Muscle of arm (tissue), 12 donors: Measurements from ENCODE around the gene PXN. TPM values are rescaled to one million over a fixed set of nuclear protein-coding genes. Genes with fewer than 3 reads are reported as not detected.
"Not testable (repeated sequence)": the region's sequence is repeated elsewhere in the genome, so short reads cannot be mapped to it uniquely, and the experiment has no call there.

Source experiments
- DNase-seq: peaks from one replicate; pipeline ENCODE4 v3.0.0-alpha.2; 2013
- polyA plus RNA-seq, 12 donors: library from polyadenylated mRNA; unstranded; fragments of 120-200 nt; gene quantifications; one replicate each; pipeline ENCODE4 v1.2.1, GENCODE V29; 2013; ENCODE audit not compliant: insufficient read length in 12 of 12

Gene PXN
- polyA plus RNA-seq, 12 donors = 99.4 to 450 (median 171) TPM

DNA sequence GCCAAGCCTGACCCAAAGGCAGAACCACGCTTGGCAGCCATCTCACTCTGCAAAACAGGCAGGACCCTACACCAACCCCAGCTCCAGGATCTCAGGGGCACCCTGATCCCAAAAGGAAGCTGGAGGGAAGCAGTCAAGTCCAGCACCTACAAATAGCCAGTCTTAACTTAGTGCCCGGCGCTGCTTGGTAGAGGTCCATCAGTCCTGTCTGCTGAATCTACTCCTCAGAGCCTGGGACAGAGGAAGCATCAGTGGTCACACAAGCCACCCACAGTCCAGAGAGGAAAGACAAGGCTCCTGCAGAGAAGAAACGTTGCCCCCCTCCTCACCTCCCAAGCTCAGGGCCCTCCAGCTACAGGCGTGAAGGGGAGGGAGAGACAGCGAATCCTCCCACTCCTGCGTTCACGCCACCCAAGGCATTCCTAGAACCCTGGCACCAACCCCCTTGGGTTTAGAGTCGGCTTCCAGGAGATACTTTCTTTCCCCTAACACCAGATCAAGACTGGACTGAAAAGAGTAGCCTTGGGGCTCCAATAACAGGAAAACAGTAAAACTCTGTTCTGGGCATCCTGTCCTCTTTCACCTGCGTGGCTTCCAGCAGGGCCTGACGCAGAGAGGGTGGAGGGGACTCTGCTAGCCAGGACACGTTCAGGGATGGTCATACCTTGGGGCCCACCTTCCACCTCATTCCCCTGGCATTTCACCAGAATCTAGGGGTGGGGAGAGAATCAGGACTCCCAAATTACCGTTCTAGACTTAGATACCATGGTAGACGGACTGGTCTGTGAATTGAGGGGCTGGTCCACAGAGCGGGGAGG, 1.2 kb downstream of the PXN start:
- DNase-seq = no peak

DNA sequence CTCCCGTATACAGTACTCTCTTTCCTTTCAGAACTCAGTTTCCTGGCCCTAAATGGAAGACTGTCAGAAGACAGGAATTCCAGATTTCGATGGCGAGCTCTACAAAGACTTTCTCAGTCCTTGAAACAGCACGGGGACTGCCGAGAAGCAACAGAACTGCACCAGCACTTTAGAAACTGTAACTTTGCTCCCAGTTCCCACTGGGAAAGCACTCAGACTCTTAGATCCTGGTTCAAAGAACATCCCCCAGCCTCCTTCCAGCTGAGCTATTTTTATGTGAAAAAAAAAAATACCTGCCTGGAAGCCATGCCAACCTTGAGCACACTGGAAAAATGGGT, 1.8 kb downstream of the PXN start:
- DNase-seq = no peak

DNA sequence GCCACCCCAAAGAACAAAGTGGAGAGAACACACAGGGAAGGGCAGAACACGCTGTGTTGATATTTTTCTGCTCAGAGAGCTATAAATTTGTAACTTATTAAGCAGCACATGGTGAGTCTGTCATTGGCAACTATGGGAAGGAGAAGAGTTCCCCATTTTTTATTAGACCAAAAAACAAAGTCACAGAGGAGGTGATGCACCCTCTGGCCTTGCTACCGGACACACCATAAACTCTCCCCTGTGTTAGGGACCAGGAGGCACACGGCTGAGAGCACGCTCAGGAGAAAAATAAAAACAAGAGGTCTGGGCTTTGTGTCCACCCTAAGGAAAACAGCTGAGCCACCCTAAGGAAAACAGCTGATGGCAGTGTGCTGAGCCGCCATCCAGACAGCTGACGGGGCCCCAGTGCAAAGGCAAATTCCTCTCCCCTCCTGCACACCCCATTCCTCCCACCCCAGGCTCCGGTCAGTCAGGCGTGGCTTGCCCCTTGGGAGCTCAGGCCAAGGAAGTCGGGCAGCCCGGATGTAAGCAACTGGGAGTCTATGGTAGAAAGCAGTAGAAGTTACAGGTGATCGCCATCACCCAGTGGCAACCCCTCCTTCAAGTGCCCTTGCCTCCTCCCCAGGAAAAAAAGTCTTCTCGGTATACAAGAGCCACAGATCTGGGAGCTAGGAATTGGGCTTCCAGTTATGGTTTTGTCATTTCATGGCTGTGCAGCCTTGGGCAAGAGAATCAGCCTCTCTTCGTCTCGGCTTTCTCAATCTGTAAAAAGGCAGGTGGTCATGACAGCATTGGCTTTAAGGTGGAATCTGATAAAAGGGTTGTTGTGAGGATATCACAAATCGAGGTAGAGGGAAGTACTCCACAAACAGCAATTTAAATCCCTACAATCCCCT, 2.4 kb downstream of the PXN start:
- DNase-seq = no peak

GRCh38 chr12:120261951-120262851, 3.3 kb downstream of the PXN start:
- DNase-seq = no peak

DNA sequence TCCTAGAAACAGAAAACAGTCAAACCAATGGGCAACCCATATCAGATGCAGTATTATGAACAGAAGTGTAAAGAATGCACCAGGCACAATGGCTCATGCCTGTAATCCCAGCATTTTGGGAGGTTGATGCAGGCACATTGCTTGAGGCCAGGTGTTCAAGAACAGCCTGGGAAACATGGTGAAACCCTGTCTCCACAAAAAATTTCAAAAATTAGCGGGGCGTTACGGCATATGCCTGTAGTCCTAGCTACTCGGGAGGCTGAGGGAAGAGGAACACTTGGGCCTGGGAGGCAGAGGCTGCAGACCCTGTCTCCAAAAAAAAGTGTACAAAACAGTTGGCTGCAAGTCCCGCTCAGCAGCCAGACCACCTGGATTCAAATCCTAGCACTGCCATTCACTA, 4.9 kb downstream of the PXN start:
- DNase-seq = no peak

- DNase-seq = no peak
Observed at GRCh38 chr12:120259418-120260202, 5.9 kb downstream of the PXN start.

- no peak for DNase-seq
Observed at GRCh38 chr12:120258323-120258896, 7.1 kb downstream of the PXN start.

DNA sequence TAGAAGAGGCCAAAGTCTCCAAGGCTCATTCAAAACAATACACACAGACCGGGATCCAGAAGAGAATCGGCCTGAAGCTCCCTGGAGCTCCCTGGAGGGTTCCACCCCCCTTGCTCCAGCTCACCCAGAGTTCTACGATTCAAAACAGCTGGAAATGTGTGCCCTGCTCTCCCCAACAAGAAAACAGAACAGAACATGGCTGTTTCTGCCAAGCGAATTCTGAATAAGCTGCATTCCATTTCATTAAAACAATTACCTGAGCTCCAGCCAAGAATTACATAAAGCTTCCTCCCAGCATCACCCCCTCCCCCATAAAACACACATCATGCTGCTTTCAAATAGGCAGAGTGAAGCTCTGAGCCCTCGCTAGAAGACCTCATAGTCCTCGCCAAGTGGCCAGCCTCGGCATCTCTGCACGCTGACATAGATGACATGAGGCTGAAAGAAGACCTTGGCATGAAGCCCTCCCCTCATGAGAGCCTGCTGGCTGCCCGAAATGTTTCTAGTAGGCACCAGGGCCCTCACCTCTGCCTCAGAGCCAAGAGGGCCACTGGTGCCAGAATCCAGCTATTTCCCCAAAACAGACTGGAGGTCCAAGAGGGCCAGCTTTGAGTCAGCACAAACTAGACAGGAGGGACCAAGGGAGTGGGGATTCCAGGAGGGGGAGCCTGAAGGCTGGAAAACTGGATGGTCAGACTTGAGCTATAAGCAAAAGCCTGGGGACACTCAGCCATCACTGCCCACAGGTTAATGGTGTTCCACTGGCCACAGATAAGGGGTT, 8.3 kb downstream of the PXN start:
- peak; percentile 89 for DNase-seq

- DNase-seq = no peak
Observed at GRCh38 chr12:120254809-120255208, 10.7 kb downstream of the PXN start.

DNA sequence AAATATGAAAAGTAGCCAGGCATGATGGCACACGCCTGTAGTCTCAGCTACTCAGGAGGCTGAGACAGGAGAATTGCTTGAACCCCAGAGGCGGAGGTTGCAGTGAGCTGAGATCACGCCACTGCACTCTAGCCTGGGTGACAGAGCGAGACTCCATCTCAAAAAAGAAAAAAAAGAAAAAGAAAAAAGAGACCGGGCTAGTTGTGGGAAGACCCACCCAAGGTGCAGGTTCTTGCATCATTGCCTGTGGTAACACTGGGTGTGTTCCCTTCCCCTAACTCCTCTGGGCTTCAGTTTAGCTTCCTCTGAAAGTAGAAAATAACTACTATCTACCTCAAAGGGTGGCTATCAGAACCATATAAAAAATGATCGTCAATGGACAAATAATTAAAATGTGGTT, 12.2 kb downstream of the PXN start:
- DNase-seq = not testable (repeated sequence)

GRCh38 chr12:120252071-120252906, 13.2 kb downstream of the PXN start:
- no peak for DNase-seq

DNA sequence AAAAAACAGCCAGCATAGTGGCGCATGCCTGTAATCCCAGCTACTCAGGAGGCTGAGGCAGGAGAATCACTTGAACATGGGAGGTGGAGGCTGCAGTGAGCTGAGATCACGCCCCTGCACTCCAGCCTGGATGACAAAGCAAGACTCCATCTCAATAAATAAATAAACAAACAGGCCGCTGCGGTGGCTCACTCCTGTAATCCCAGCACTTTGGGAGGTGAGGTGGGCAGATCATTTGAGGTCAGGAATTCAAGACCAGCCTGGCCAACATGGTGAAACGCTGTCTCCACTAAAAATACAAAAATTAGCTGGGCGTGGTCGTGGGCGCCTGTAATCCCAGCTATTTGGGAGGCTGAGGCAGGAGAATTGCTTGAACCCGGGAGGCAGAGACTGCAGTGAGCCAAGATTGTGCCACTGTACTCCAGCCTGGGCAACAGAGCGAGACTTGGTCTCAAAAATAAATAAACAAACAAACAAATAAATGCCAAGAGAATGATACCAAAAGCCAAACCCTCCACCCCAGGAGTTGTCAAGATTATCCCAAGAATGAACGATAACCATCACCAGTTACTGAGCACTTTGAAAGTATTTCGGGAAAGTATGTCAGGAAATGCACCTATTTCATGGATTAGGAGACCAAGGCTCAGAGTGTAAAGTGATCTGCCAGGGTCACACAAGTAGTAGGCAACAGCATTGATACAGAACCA, 14.0 kb downstream of the PXN start:
- not testable (repeated sequence) for DNase-seq

DNA sequence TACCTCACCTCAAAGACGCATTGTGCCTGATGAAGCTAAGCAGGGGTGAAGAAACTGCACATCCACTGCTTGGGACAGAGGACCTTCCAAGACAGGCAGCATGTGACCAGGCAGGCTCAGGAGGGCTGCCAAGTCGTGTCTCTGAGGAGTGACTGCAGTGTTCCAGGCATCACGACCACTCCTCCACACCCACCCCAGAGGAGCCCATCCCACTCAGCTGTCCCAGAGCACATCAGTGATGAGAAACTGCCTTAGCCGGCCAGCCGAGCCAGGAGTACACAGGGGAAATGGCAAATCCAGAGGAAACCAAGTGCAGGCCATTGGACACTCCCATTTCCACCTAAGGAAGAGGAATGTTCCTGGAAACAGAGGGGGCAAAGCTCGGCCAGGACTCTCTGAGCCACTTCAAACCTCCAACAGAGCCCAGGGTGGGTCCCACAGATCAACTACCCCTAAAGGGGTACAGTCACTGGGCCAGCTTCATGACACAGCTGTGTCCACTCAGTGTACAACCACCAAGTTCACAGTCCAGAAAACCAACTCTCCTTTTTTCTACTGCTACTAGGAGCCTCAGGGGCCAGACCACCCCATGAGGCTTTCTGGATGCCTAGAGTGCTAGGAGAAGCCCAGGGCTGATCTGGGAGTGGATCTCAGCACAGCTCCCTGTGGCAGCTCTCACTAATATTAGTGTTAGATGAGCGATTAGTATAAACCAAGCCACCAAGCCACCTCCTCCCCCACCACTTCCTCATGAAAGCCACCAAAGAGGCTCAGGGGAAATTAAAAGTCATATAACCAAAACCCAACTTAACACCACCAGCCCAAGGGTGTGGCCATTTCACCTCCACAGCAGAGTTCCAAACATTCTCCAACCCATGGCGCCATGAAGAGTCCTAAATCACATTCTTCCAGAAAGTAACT, 15.4 kb downstream of the PXN start:
- no peak for DNase-seq

- no peak for DNase-seq
Observed at GRCh38 chr12:120249266-120249874, 16.2 kb downstream of the PXN start.

- no peak for DNase-seq
Observed at GRCh38 chr12:120247621-120248030, 17.9 kb downstream of the PXN start.

- DNase-seq = no peak
Observed at GRCh38 chr12:120247183-120247582, 18.3 kb downstream of the PXN start.

DNA sequence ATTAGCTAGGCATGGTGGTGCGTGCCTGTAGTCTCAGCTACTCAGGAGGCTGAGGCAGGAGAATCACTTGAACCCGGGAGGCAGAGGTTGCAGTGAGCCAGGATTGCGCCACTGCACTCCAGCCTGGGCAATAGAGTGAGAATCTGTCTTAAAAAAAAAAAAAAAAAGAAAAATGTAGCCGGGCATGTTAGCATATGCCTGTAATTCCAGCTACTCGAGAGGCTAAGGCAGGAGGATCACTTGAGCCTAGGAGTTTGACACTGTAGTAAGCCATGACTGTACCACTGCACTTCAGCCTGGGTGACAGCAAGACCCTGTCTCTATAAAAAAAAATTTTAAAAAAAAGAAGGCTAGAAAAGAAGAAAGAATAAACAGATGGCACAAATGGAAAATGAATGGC, 18.8 kb downstream of the PXN start:
- not testable (repeated sequence) for DNase-seq
